GM10266 (cell line): Measurements from ENCODE around the gene CRHR1.

Source experiments
- DNase-seq: peaks from one replicate; pipeline ENCODE4 v3.0.0; 2012; ENCODE audit errors: extremely low spot score
- CTCF ChIP-seq: IDR thresholded peaks from 2 replicates; pipeline ENCODE4 v1.5.1; 2012; ENCODE audit warnings: mild to moderate bottlenecking, low read depth; ENCODE audit not compliant: control insufficient read depth, insufficient read depth; ENCODE audit errors: missing control alignments

CRHR1 gene

DNA sequence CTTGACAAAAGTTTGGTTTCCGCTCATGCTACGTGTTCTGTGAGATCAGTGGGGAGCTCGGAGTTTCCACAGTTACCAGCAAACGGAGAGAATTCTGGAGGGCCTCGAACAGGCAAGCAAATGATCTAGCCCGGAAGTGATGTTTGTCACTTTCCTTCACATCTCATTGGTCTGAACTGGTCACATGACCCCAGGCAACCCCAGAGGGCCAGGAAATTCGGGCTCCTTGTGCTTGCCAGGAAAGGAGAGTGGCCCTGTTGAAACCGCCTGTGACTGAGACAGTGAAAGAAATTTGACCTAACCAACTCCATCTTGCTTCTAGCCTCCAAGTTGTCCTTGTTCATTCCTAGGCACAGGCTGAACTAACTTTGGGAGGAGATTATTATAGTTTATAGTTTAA, 83.6 kb downstream of the CRHR1 start:
- no peak for TF ChIP-seq CTCF
- DNase-seq = no peak

DNA sequence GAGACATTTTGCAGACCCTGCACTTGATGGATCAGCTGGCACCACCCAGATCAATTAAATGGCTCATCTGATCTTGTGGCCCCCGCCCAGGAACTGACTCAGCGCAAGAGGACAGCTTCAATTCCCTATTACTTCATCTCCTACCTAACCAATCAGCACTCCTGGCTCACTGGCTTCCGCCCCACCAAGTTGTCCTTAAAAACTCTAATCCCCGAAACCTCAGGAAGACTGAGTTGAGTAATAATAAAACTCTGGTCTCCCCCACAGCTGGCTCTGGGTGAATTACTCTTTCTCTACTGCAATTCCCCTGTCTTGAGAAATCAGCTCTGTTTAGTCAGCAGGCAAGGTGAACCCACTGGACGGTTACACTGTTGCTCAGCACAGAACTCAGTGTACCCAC, 84.2 kb downstream of the CRHR1 start:
- no peak for DNase-seq
- TF ChIP-seq CTCF = no peak

- DNase-seq = no peak
- TF ChIP-seq CTCF = no peak
These were observed 85.7 kb downstream of the CRHR1 start for GRCh38 chr17:45869676-45870341.

DNA sequence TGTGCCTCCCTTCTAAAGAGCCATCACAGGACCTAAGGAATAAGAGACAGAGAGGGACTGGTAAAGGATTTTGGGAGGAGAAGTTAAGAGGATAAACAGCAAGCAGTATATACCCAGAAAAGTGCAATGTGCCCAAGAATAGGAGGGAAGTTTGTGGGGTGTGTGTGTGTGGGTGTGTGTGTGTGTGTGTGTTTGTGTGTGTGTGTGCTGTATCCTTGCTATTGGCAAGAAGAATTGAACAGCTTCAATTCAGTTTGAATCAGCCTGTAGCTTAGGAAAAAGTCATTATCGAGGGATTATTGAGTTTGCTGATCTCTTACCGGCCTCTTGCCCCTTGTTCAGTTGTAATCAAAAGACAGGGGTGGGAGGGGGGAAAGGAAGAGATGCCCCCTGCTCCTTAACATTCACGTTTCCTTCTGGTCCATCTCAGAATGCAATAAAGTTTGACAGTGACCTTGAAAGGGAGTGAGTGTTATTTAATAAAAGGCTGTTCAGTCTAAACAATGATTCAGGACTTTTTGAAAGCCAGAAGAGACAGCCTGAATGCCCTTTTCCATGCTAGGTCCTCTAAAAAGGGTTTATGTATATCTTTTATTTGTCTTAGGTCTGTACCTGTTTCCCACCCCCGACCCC, 86.3 kb downstream of the CRHR1 start:
- no peak for DNase-seq
- no peak for TF ChIP-seq CTCF

DNA sequence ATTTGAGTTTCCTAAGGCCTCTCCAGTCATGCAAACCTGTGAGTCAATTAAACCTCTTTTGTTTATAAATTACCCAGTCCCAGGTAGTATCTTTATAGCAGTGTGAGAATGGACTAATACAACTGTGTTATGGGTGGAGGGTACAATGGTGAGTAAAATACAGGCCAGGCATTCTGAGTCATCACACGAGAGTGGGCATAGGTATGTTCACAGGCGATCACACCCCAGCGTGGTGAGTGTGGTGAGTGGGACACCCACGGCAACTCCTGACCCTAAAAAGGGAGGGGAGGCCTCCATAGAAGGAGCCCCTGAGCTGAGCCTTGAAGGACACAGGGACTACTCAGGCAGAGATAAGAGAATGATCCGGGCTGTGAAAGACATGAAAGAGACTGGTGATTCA, 87.6 kb downstream of the CRHR1 start:
- TF ChIP-seq CTCF = no peak
- no peak for DNase-seq

DNA sequence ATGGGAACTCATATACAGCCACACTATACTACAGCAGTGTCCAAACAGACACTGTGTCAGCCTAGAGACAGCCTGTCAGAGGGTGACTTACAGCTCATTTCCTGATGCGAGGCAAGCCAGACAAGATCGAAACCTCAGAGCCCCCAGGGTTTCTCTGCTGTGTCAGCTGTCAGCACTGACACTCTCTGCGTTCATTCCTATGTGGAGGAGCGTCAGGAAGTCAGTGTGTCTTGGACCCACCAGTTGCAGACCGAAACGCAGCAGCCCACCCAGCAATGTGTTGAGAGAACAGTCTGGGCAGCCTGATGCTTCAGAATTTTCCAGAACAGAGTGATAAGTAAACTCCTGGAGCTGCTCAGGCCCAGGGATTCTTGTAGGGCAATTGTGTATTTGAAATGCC, 89.6 kb downstream of the CRHR1 start:
- no peak for TF ChIP-seq CTCF
- DNase-seq = no peak

DNA sequence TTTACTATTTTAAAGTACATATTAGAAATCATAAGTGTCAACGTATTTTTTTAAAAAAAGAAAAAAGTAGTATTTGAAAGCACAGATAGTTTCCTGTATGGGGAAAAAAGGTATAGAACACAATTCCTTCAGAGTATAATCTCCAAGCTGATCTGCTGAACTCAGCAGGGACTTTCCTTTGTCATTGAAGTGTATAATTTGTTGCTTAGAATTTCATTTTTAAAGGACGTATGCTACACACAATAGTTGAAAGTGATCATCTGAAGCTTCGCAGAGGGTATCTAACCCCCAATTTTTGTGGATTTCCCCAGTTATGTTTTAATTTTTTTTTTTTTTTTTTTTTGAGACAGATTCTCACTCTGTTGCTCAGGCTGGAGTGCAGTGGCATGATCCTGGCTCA, 90.0 kb downstream of the CRHR1 start:
- no peak for TF ChIP-seq CTCF
- DNase-seq = no peak
